Brain pericyte (primary cell): ENCODE results near the gene MRPS33.
"Not testable (repeated sequence)": the region's sequence is repeated elsewhere in the genome, so short reads cannot be mapped to it uniquely, and the experiment has no call there.

Experiments
- DNase-seq: peaks from one replicate; pipeline ENCODE4 v3.0.0-alpha.2; 2012; ENCODE audit warnings: low read depth, low spot score

Gene MRPS33

DNA sequence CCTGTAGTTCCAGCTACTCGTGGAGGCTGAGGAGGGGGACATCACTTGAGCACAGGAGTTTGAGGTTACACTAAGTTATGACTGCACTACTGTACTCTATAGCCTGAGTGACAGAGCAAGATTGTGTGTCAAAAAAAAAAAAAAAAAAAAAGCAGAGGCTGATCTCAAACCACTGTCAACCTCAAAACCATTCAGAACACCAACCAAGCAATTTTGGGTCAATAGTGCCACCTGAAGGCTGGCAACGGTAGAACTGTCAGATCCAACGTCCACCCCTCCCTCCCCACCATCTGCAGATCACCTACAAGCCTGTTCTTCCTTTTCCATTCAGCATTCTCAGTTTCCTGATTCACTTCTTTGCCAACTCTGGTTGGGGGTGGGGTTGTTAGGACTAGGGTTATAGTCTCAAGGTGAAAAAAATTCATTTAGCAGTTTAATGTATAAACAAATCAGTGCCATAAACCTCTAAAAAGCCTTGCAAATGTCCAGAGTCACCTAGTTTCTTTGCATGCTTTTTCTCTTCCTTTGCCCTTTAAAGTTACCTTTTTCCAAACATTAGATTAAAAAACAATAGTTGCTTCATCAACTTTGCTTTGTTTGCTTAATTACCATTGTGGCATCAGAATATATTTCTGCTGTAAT, 2.6 kb downstream of the MRPS33 start:
- peak; percentile 13 for DNase-seq

DNA sequence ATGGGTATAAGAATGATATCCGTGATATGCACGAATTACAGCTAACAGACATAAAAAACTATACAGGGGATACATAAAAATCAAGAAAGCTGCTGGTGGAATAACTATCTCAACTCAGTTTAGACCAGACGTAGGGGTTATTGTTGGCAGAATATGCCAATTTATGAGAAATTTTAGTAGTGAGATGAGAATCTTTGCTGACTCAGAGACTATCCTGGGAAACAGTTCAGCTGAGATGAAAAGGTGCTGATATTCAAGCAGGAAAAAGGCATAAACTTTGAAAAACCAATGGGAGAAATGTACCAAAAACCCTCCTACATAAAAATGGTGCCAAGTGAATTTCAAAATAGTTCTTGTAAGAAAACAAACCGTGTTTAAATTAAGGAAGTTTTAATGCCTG, 3.3 kb downstream of the MRPS33 start:
- DNase-seq: no peak

DNA sequence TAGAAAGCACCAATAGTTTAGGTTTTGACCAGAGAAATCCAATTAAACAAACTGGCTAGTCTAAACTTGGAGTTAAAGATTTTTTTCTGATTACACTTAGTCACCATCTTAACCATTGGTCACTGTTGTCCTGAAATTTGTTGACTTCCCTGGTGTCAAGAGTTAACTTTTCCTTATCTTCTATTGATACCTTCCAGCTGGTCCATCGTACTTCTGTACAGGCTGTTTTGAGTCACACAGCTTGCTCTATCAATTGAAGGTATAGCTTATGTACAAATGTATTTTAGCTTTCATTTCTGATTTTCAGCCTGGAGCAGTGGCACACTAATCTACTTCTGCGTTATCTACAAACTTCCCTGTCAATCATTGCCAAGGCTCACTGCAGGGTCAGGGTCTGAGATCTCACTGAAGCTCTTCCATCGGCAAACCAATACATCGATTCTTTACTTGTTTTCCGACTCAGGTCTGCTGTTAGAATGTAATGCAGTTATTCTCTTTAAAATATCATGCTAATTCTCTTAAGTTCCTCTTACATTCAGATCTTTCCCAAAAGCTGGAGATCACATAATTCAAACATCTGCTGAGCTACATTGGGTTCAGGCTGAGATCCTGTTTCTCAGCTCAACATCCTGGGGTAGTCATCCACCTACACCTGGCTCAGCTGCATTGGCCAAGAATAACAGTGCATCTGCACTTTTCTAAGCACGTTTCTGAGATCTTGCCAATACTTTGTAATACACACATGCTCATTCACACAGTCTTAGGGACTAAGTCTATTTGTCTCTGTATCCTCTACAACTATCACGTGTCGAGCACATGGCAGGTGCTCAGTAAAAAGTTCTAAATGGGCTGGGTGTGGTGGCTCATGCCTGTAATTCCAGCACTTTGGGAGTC, 11.3 kb downstream of the MRPS33 start:
- DNase-seq: no peak

DNA sequence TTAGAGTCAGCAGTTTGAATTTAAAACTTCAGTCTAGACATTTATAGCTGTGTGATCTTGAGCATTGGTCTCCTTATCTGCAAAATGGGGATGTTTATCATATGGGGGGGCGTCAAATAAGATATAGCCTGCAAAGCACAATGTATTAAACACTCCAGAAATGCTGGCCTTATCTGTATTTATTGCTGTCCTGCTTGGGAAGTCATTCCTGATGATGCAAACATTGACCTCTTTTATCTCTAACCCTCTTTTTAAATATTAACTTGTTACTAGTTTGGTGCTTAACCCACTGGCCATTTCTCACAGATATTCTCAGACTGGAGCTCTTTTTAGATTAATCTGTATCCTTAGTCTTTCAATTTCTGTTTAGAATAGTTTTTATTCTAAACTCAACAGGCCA, 13.2 kb downstream of the MRPS33 start:
- DNase-seq: no peak

DNA sequence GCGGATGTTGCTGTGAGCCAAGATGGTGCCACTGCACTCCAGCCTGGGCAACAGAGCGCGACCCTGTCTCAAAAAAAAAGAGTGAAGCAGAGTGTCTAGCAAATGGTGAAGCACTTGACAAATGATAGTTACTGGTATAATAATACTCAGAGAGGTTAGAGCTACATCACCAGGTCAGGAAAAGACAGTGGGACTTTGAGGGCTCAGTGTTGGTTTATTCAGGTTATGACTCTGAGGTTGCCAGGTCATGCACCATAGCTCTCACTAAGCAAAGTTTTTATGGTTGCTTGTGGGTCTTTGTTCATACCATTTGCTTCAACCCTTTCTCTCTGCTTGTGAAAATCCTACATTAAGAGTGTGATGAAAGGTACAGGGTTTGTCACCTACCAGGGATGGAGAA, 13.6 kb downstream of the MRPS33 start:
- DNase-seq: no peak

DNA sequence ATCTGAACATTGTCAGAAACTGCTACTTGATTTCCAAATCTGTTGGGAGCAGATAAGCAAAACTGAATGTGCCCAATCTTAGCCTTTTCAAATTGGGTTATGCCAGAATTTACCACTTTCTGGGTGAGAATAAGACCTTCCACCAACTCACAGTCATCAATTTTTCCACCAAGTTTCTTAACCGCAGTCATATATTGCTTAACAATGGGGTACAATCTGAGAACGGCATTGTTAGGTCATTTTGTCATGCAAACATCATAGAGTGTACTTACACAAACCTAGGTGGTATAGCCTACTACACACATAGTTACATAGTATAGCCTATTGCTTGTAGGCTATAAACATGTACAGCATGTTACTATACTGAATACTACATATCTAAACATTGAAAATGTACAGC, 16.0 kb downstream of the MRPS33 start:
- no peak for DNase-seq

DNA sequence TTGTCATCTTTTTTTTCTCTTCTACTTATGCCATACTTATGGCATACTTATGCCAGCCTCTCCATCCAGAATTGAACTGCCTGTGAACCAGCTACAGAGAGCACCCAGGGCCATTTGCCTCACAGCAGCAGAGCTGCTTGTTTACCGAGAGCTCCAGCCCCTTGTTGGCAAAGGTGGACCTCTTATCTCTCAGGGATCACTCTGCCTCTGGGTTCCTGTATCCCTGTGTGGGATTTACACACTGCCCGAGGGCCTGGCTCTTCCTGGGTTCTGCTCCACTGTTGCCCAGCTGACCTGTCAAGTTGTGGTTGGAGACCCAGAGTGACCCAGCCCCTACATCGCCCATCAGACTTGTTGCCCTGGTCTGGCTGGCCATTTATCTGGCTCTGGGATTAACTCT, 22.3 kb downstream of the MRPS33 start:
- DNase-seq: no peak

DNA sequence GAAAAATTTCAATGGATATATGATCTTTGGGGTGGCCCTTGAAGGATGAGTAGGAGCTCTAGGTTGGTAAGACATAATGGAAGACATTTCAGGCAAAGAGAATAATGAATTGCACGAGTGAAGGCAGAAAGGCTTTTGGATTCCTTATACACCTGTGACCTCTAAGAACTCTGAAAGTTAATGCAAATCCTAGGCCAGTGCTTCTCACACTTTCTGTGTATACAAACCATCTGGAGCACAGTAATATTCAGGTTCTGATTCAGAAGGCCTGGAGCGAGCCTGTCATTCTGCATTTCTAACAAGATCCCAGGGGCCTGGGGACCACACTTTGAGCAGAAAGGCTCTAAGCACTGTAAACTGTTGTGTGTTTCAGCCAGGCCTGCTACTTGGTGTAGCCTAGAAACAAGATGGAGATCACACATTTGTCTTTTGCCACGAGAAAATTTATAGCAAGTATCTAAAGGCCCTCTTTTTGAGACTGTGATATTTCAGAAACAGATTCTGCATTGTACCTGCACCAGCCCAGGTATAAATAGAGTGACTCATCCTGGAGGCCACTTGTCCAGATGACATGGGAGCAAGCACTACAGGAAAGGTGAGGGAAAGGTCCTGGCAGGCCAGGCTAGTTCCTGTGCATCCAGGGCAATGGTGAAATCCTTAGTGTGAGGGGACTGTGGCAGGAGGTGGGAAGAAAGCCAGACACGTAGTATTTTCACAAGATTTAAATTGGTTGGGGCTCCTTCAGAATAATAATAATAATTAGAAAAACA, 24.4 kb downstream of the MRPS33 start:
- DNase-seq: no peak

DNA sequence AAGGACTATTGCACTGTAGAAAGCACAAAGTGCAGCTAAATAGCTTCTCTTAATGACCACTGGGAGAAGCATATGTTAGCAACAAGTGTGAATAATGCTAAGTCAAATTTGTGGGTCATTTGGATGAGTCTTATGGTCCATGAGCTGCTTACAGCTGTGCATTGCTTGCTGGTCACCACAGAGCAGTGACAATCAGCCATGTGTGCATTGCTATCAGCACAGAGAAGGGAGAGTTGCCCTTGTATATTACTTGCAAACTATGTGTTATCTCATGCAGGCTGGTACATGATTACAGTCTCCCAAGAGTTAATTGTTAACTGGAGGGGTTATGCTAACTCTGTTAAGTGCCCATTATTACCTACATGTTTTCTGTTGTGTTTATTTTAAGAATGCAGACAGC, 25.7 kb downstream of the MRPS33 start:
- no peak for DNase-seq

DNA sequence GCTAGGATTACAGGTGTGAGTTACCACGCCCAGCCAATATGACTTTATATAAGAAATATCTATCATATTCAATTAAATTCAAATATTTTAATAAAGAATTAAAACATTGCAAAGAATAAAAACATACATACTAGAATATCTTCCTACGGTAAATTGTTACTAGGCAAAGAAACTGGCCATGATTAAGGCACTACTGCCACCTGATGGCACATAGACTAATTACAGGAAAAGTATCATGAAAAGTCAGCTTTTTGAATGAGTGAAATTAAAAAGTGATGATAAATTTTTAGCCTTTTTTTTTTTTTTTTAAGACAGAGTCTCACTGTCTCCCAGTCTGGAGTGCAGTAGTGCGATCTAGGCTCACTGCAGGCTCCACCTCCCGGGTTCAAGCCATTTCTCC, 30.9 kb downstream of the MRPS33 start:
- no peak for DNase-seq

DNA sequence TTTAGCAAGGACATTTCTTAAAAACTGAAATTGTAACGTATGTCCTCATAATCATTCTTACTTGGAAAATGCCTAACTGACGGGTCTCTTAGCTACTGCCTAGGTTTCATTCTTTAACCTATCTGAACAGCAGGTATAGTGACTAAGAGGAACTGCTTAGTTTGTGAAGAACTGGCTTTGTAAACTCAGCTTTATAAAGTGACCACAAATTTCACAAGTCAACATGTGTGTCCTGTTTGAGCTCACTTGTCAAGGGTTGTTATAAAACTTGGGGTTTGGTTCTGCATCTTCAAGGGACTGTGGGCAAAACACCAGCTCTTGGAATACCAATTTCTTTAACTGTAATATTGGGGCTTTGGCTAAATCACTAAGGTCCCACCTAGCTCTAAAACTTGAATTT, 32.2 kb downstream of the MRPS33 start:
- DNase-seq: no peak

DNA sequence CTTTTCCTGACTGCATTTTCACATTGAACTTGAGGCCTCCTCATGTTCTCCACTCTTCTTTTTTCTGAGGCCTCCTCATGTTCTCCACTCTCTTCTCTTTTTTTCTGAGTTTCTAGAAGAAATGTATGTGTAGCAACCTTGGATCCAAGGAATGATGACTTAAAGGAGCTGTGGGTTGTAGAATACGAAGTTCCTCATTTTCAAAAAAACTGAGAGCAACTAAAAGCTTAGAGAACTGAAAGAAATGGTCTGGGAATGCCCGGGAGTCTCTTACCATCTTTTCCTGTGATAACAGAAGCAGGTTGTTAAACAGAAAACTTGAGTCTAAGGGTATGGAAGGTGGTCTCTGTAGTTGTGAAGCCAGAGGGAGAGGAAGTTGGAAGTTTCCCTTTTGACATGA, 32.8 kb downstream of the MRPS33 start:
- DNase-seq: no peak

DNA sequence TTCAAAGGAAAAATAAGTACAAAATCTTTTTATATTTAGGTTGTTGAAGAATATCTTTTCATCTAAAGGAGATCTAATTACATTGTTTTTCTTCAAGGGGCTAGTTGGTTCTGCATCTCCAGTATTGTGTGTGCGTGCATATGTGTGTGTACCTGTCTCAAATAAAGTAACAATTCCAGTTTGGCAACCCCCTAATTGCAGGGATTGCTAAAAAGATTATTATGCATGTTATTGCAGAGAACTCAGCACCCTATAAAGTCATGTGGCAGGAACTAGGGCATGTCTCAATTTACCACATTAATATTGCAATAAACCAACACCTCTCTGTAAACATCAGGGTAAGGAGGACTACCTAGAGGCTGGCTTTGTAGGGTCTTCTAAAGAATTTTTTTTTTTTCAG, 37.0 kb downstream of the MRPS33 start:
- DNase-seq: no peak

DNA sequence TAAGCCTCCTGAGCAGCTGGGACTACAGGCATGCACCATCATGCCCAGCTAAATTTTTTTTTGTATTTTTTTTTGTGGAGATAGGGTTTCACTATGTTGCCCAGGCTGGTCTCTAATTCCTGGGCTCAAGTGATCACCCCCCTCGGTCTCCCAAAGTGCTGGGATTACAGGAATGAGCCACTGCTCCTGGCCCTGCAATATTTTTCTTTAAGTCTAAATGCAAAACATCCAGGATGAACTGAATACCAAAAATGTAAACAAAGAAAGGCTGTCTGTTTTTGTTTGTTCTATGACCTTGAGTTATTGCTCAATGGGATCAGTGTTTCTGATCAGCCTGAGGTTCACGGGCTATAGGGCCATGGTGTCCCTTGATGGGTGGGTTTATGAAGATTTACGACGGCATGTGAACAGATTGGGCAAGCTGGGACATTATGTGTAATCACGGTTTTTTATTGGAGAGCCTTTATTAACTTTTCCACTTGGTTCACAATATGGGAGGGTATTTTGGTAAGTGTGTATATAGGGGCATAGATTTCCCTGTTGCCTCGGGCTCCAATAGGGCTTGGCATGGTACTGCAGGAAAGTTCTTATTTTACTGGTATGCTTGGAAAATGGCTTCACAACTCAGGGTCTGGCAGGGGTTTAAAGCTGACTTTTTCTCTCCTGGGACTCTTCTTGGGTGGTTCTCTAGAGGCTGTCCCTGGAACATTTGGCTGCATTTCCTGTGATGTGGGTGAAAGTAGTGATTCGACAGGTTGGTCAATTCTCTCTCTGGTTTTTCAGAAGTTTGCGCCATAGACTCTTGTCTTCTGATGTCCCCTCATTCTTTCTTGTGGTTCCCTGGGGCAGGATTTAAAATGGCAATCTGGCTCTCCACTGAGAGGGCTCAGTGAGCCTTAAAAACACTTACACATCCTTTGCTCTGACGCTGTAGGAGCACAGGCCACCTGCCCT, 41.6 kb downstream of the MRPS33 start:
- DNase-seq: no peak

DNA sequence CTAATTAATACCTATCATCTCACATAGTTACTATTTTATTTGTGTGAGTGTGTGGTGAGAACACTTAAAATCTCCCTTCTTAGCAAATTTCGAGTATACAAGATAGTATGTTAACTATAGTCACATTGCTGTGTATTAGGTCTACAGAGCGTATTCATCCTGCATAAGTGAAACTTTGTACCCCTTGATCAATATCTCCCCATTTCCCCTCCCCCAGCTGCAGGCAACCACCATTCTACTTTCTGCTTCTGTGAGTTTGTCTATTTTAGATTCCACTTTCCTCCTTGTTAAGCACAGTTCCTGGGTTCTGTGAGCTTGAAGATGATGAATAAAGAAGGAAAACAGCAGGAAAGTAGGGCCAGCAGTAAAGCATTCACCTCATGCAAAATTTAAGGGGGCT, 42.4 kb downstream of the MRPS33 start:
- DNase-seq: no peak

DNA sequence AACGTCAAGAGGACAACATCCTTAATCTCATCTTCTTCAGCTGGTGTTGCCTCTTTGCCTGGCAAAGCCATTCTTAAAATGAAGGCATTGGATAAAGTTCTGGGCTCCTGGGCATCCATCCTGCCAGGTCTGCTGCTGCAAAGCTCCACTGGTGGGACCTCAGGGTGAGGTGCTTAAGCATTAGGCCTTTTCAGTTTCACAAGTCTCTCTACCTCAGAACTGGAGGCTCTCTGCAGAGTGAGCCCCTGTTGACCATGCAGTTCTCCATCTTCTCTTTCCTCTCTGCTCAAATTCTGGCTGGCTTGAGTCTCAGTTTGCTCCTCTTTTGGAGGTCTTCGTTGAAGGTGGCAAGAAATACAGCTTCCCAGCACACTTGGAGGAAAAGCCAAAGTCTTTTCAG, 47.3 kb downstream of the MRPS33 start:
- no peak for DNase-seq

DNA sequence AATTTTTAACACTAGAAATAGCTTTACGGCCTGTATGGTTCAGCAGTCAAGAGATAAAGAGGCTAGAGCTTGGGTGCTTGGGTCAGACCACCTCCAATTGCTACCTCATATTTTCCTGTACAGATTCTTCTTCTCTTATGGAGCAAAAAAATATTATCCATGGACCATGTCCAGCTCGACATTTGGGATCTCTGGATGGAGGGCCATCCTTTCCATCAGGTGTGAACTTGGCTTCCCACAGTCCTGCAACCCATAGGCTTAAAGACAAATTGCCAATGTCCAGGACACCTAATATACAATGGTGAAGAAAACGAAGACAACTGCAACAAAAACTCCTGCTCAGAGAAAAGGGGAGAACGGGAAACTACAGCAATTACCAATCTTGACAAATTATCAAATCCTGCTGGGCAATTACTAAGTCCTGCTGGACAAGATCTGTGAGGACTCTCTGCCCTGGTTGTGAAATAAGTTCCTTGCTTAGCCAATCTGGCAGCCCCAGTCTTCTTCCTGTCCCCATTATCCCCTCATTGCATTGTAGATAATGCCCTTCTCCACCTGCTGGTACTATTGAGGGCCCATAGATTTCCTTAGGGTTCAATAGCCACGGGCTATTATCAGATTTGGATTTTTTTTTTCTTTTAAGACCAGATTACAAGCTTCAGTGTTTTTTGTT, 48.1 kb downstream of the MRPS33 start:
- DNase-seq: no peak

DNA sequence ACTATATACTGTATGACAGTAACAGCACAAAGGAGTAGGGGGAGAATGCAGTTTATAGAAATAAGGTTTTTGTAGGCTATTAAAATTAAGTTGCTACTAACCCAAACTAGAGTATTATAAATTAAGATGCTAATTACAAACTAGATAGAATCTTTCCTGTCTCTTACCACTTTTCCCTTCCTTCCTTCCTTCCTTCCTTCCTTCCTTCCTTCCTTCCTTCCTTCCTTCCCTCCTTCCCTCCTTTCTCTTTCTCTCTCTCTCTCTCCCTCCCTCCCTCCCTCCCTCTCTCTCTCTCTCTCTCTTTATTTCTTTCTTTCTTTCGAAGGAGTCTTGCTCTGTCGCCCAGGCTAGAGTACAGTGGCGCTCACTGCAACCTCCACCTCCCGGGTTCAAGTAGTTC, 53.6 kb downstream of the MRPS33 start:
- no peak for DNase-seq

DNA sequence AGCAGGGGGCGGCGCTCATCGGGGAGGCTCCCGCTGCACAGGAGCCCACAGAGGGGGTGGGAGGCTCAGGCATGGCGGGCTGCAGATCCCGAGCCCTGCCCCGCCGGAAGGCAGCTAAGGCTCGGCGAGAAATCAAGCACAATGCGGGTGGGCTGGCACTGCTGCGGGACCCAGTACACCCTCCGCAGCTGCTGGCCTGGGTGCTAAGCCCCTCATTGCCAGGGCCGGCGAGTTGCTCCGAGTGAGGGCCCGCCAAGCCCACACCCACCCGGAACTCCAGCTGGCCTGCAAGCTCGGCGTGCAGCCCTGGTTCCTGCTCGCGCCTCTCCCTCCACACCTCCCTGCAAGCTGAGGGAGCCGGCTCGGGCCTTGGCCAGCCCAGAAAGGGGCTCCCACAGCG, 57.8 kb downstream of the MRPS33 start:
- not testable (repeated sequence) for DNase-seq
